CD14-positive monocyte (primary cell): ENCODE measurements around the gene SGSH. TPM values are rescaled to one million over a fixed set of nuclear protein-coding genes. Genes with fewer than 3 reads are reported as not detected.

Experiments used
- DNase-seq, 3 donors: peaks; one replicate each; pipeline ENCODE4 v3.0.0-alpha.2; 2011 to 2022
- H2AFZ ChIP-seq: 2 replicates; pipeline ENCODE4 v1.6.0; 2012; ENCODE audit warnings: mild to moderate bottlenecking, low read depth, low read length, inconsistent platforms; ENCODE audit not compliant: insufficient read depth, poor library complexity, severe bottlenecking
- H3K27ac ChIP-seq, 2 donors: 1 replicate in 1 of 2; 2 replicates in 1 of 2; pipeline ENCODE4 v1.5.1; 2012 to 2013; ENCODE audit warnings: low read length in 2 of 2, control low read depth in 1 of 2, inconsistent platforms in 1 of 2, low read depth in 1 of 2, mild to moderate bottlenecking in 1 of 2
- H3K27me3 ChIP-seq, 2 donors: one replicate each; pipeline versions ENCODE4 v1.6.0 to v1.6.1; 2011 to 2013; ENCODE audit warnings: low read length in 2 of 2; ENCODE audit not compliant: control insufficient read depth in 2 of 2, insufficient read depth in 2 of 2
- H3K36me3 ChIP-seq, 2 donors: replicated peaks in 1 of 2; 1 replicate in 1 of 2; 2 replicates in 1 of 2; pipeline versions ENCODE4 v1.5.1 to v1.6.1; 2012 to 2013; ENCODE audit warnings: low read length in 2 of 2, control low read depth in 1 of 2, inconsistent platforms in 1 of 2, mild to moderate bottlenecking in 1 of 2; ENCODE audit not compliant: insufficient read depth in 2 of 2, control insufficient read depth in 1 of 2
- H3K4me1 ChIP-seq, 2 donors: 1 replicate in 1 of 2; 2 replicates in 1 of 2; pipeline versions ENCODE4 v1.5.1 to v1.6.1; 2012 to 2013; ENCODE audit warnings: low read length in 2 of 2, control low read depth in 1 of 2, inconsistent platforms in 1 of 2, mild to moderate bottlenecking in 1 of 2, moderate library complexity in 1 of 2; ENCODE audit not compliant: insufficient read depth in 2 of 2, control insufficient read depth in 1 of 2
- H3K4me2 ChIP-seq: replicated peaks from 2 replicates; pipeline ENCODE3; 2012; ENCODE audit warnings: low read length, moderate library complexity, mild to moderate bottlenecking; ENCODE audit not compliant: poor library complexity, severe bottlenecking; ENCODE audit errors: extremely low read depth
- H3K4me3 ChIP-seq, 3 experiments: fragments of 200-600 bp in 1 of 3; sonication (generic) in 1 of 3; replicated peaks in 1 of 3; 1 replicate in 2 of 3; 2 replicates in 1 of 3; pipeline ENCODE4 v1.5.1; 2011 to 2013; ENCODE audit warnings: low read length in 3 of 3, mild to moderate bottlenecking in 3 of 3, control low read depth in 2 of 3, low read depth in 2 of 3, inconsistent platforms in 1 of 3, moderate library complexity in 1 of 3
- H3K79me2 ChIP-seq: 2 replicates; pipeline ENCODE4 v1.6.0; 2012; ENCODE audit warnings: mild to moderate bottlenecking, control low read depth, inconsistent platforms, low read length, moderate library complexity; ENCODE audit not compliant: insufficient read depth
- H3K9ac ChIP-seq: 2 replicates; pipeline ENCODE4 v1.6.0; 2017; ENCODE audit warnings: low read length, mild to moderate bottlenecking; ENCODE audit not compliant: insufficient read depth, poor library complexity, severe bottlenecking
- H3K9me3 ChIP-seq, 2 donors: replicated peaks in 1 of 2; 1 replicate in 1 of 2; 2 replicates in 1 of 2; pipeline versions ENCODE4 v1.5.1 to v1.6.1; 2012 to 2013; ENCODE audit warnings: low read length in 2 of 2, control low read depth in 1 of 2; ENCODE audit not compliant: control insufficient read depth in 1 of 2, insufficient read depth in 1 of 2
- H4K20me1 ChIP-seq: 2 replicates; pipeline ENCODE4 v1.6.0; 2012; ENCODE audit warnings: mild to moderate bottlenecking, low read length, control low read depth, moderate library complexity; ENCODE audit not compliant: insufficient read depth
- H3K27ac Mint-ChIP-seq, 7 donors: one replicate each; pipeline ENCODE4 v1.8.0; 2020; ENCODE audit warnings: mild to moderate bottlenecking in 7 of 7, mixed read lengths in 7 of 7, moderate library complexity in 6 of 7, inconsistent platforms in 2 of 7
- H3K27me3 Mint-ChIP-seq, 3 donors: one replicate each; pipeline ENCODE4 v1.8.0; 2021 to 2022; ENCODE audit warnings: low read depth in 3 of 3, mild to moderate bottlenecking in 3 of 3, mixed read lengths in 3 of 3, moderate library complexity in 3 of 3, inconsistent platforms in 1 of 3
- H3K36me3 Mint-ChIP-seq, 2 donors: one replicate each; pipeline ENCODE4 v1.8.0; 2020; ENCODE audit warnings: mixed read lengths in 2 of 2, inconsistent platforms in 1 of 2, mild to moderate bottlenecking in 1 of 2
- H3K4me1 Mint-ChIP-seq: one replicate; pipeline ENCODE4 v1.8.0; 2020; ENCODE audit warnings: mild to moderate bottlenecking, mixed read lengths
- H3K4me3 Mint-ChIP-seq, 2 donors: one replicate each; pipeline ENCODE4 v1.8.0; 2020; ENCODE audit warnings: mild to moderate bottlenecking in 2 of 2, mixed read lengths in 2 of 2, moderate library complexity in 1 of 2
- H3K9me3 Mint-ChIP-seq, 7 donors: one replicate each; pipeline ENCODE4 v1.8.0; 2020 to 2022; ENCODE audit warnings: mixed read lengths in 7 of 7, mild to moderate bottlenecking in 6 of 7, moderate library complexity in 6 of 7, inconsistent platforms in 2 of 7
- CTCF ChIP-seq: fragments of 200-600 bp; IDR thresholded peaks from one replicate; pipeline ENCODE4 v1.8.0; 2022; ENCODE audit warnings: antibody characterized with exemption, mild to moderate bottlenecking
- WGBS: methylation state at CpG from one replicate; pipeline ENCODE4 v1.1.5; 2013; ENCODE audit warnings: missing lambda C conversion rate; ENCODE audit not compliant: insufficient coverage; 5-methylcytosine and 5-hydroxymethylcytosine counted together
- intact Hi-C, 2 donors: fragments of 100-400 bp; cut with micrococcal nuclease; formaldehyde crosslinking; loops; one replicate each; pipeline versions ENCODE4 v1.15.0 to v1.15.1; 2023
- polyA plus RNA-seq, 3 donors: library from polyadenylated mRNA; depleted of rRNA in 1 of 3; unstranded in 2 of 3; stranded (reverse) in 1 of 3; fragments of 300-500 nt in 2 of 3; fragments of >200 nt in 1 of 3; fragmentation: Illumina TruSeq in 2 of 3; gene quantifications; 1 replicate in 2 of 3; 2 replicates in 1 of 3; pipeline ENCODE4 v1.2.3, GENCODE V29; 2012 to 2021

SGSH gene
- polyA plus RNA-seq, 3 donors, result 21.1 to 193 (median 31.3) TPM

GRCh38 chr17:80262775-80263244 is 42.7 kb upstream of the SGSH start:
- Mint-ChIP-seq H3K36me3 (peaks cover 13 to 17% of the 10 kb centered on the region in 2 donors), H3K9me3 (peaks cover 0 to 2% (median 0%) of the 10 kb centered on the region in 7 donors), H3K27ac (peak overlapping the region; percentile 86 to 98 (median 96)), H3K27me3 (peaks cover 9 to 20% (median 9%) of the 10 kb centered on the region in 3 donors), H3K4me1 (peaks cover 63% of the 10 kb centered on the region), H3K4me3 (peak overlapping the region; percentile 88 to 99)
- Histone ChIP-seq H3K9me3 (no peaks in the 10 kb centered on the region), H3K4me2 (peak overlapping the region; percentile 100), H4K20me1 (peaks cover 55% of the 10 kb centered on the region), H2AFZ (no peak overlapping the region), H3K9ac (peak overlapping the region; percentile 75), H3K79me2 (peaks cover 69% of the 10 kb centered on the region), H3K36me3 (peaks cover 12 to 25% of the 10 kb centered on the region in 2 donors), H3K27me3 (no peaks in the 10 kb centered on the region), H3K4me1 (peaks cover 40 to 62% of the 10 kb centered on the region in 2 donors), H3K4me3 (peak overlapping the region; percentile 68 to 99 (median 74)), H3K27ac (peak overlapping the region; percentile 87 to 94)
- no peak for TF ChIP-seq CTCF
- 93% methylated on average over 5 of the region's 8 CpGs for WGBS
- DNase-seq, result no peak
- intact Hi-C loops, result loop anchor here (5.0 kb wide), 5 partner anchors 41 to 171 kb away; partner anchors contain the start of genes EIF4A3 (in 2 of the 2), SGSH (in 2 of the 2), SLC26A11 (in 2 of the 2) and GAA (in 1 of the 2)

- TF ChIP-seq CTCF, result no peak
- Histone ChIP-seq H3K9me3 (no peaks in the 10 kb centered on the region), H3K4me1 (peaks cover 40 to 62% of the 10 kb centered on the region in 2 donors), H3K27me3 (no peaks in the 10 kb centered on the region), H3K27ac (peak overlapping the region; percentile 87 to 94), H2AFZ (no peak overlapping the region), H3K9ac (no peak overlapping the region), H4K20me1 (peaks cover 50% of the 10 kb centered on the region), H3K79me2 (peaks cover 64% of the 10 kb centered on the region), H3K4me3 (peak overlapping the region in 1 of 3 experiments; percentile 99), H3K36me3 (peaks cover 7 to 20% of the 10 kb centered on the region in 2 donors), H3K4me2 (peak overlapping the region; percentile 100)
- WGBS, result 33% methylated on average over 2 of the region's 3 CpGs
- intact Hi-C loops, result loop anchor here (5.0 kb wide), 5 partner anchors 40 to 170 kb away; partner anchors contain the start of genes EIF4A3 (in 2 of the 2), SGSH (in 2 of the 2), SLC26A11 (in 2 of the 2) and GAA (in 1 of the 2)
- H3K9me3 Mint-ChIP-seq, result peaks cover 0 to 2% (median 0%) of the 10 kb centered on the region in 7 donors
- no peak for DNase-seq
- H3K27ac Mint-ChIP-seq, result peak overlapping the region; percentile 86 to 98 (median 95)
- H3K36me3 Mint-ChIP-seq, result peaks cover 9 to 17% of the 10 kb centered on the region in 2 donors
- H3K27me3 Mint-ChIP-seq, result peaks cover 8 to 23% (median 9%) of the 10 kb centered on the region in 3 donors
- peaks cover 60% of the 10 kb centered on the region for H3K4me1 Mint-ChIP-seq
- peak overlapping the region; percentile 92 to 97 for H3K4me3 Mint-ChIP-seq
Measured at GRCh38 chr17:80262291-80262690, 42.2 kb upstream of the SGSH start.
